Ishikawa (cell line): Measurements from ENCODE around the gene ZP1.

Experiments used
- CEBPB ChIP-seq: IDR thresholded peaks from 2 replicates; pipeline ENCODE4 v1.6.1; 2012
- CREB1 ChIP-seq: IDR thresholded peaks from 2 replicates; pipeline ENCODE4 v1.6.1; 2012; ENCODE audit warnings: low read depth
- EGR1 ChIP-seq: IDR thresholded peaks from 2 replicates; pipeline ENCODE4 v1.6.1; 2012
- EP300 ChIP-seq: IDR thresholded peaks from 2 replicates; pipeline ENCODE4 v1.6.1; 2012; ENCODE audit warnings: borderline replicate concordance
- FOXM1 ChIP-seq: IDR thresholded peaks from 2 replicates; pipeline ENCODE4 v1.6.1; 2012; ENCODE audit warnings: low read depth, borderline replicate concordance
- MAX ChIP-seq: IDR thresholded peaks from 2 replicates; pipeline ENCODE4 v1.6.1; 2012
- NFIC ChIP-seq: IDR thresholded peaks from 2 replicates; pipeline ENCODE4 v1.6.1; 2012
- RAD21 ChIP-seq: IDR thresholded peaks from 2 replicates; pipeline ENCODE4 v1.6.1; 2012; ENCODE audit warnings: low read depth
- TAF1 ChIP-seq: IDR thresholded peaks from 2 replicates; pipeline ENCODE4 v1.6.1; 2012; ENCODE audit warnings: low read depth, mild to moderate bottlenecking
- TCF12 ChIP-seq: IDR thresholded peaks from 2 replicates; pipeline ENCODE4 v1.6.1; 2012; ENCODE audit warnings: low read depth
- TEAD4 ChIP-seq: IDR thresholded peaks from 2 replicates; pipeline ENCODE4 v1.6.1; 2012
- YY1 ChIP-seq: IDR thresholded peaks from 2 replicates; pipeline ENCODE4 v1.6.1; 2012; ENCODE audit warnings: low read depth
- ZBTB7A ChIP-seq: IDR thresholded peaks from 2 replicates; pipeline ENCODE4 v1.6.1; 2012; ENCODE audit warnings: low read depth
- TF ChIP-seq, protein P1 (sequence below): IDR thresholded peaks from 2 replicates; pipeline ENCODE4 v1.6.1; 2012; ENCODE audit warnings: low read depth, mild to moderate bottlenecking
- TF ChIP-seq, protein P2 (sequence below): IDR thresholded peaks from 2 replicates; pipeline ENCODE4 v1.6.1; 2012

Gene ZP1

GRCh38 chr11:60914633-60915247 lies 47.4 kb downstream of the ZP1 start:
- TF ChIP-seq TAF1 (no peak), RAD21 (no peak), FOXM1 (no peak), YY1 (no peak), TCF12 (no peak)

GRCh38 chr11:60915248-60915914 lies 48.0 kb downstream of the ZP1 start:
- TF ChIP-seq, protein P1, sequence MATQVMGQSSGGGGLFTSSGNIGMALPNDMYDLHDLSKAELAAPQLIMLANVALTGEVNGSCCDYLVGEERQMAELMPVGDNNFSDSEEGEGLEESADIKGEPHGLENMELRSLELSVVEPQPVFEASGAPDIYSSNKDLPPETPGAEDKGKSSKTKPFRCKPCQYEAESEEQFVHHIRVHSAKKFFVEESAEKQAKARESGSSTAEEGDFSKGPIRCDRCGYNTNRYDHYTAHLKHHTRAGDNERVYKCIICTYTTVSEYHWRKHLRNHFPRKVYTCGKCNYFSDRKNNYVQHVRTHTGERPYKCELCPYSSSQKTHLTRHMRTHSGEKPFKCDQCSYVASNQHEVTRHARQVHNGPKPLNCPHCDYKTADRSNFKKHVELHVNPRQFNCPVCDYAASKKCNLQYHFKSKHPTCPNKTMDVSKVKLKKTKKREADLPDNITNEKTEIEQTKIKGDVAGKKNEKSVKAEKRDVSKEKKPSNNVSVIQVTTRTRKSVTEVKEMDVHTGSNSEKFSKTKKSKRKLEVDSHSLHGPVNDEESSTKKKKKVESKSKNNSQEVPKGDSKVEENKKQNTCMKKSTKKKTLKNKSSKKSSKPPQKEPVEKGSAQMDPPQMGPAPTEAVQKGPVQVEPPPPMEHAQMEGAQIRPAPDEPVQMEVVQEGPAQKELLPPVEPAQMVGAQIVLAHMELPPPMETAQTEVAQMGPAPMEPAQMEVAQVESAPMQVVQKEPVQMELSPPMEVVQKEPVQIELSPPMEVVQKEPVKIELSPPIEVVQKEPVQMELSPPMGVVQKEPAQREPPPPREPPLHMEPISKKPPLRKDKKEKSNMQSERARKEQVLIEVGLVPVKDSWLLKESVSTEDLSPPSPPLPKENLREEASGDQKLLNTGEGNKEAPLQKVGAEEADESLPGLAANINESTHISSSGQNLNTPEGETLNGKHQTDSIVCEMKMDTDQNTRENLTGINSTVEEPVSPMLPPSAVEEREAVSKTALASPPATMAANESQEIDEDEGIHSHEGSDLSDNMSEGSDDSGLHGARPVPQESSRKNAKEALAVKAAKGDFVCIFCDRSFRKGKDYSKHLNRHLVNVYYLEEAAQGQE = no peak
- TF ChIP-seq TAF1 (no peak), FOXM1 (no peak), NFIC (no peak), MAX (no peak), EGR1 (no peak), RAD21 (no peak), TEAD4 (no peak), YY1 (no peak), CEBPB (no peak), CREB1 (no peak), TCF12 (no peak), ZBTB7A (no peak), EP300 (no peak)
- TF ChIP-seq, protein P2, sequence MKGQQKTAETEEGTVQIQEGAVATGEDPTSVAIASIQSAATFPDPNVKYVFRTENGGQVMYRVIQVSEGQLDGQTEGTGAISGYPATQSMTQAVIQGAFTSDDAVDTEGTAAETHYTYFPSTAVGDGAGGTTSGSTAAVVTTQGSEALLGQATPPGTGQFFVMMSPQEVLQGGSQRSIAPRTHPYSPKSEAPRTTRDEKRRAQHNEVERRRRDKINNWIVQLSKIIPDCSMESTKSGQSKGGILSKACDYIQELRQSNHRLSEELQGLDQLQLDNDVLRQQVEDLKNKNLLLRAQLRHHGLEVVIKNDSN = no peak

- TF ChIP-seq ZBTB7A (no peak), RAD21 (no peak), MAX (no peak), CEBPB (no peak), TAF1 (no peak), TCF12 (no peak), TEAD4 (no peak), FOXM1 (no peak), EP300 (no peak), EGR1 (no peak), CREB1 (no peak), NFIC (no peak), YY1 (no peak)
- TF ChIP-seq, protein P2 = no peak
- TF ChIP-seq, protein P1 = no peak
These were observed 49.4 kb downstream of the ZP1 start for GRCh38 chr11:60916669-60917206.

- TF ChIP-seq CEBPB = no peak
- TF ChIP-seq TCF12 = no peak
- TF ChIP-seq TAF1 = no peak
- TF ChIP-seq EP300 = no peak
- TF ChIP-seq FOXM1 = no peak
- no peak for TF ChIP-seq MAX
- TF ChIP-seq, protein P2 = no peak
- no peak for TF ChIP-seq TEAD4
- TF ChIP-seq RAD21 = no peak
- no peak for TF ChIP-seq NFIC
- no peak for TF ChIP-seq EGR1
- TF ChIP-seq CREB1 = no peak
- no peak for TF ChIP-seq YY1
- TF ChIP-seq, protein P1 = no peak
- TF ChIP-seq ZBTB7A = no peak
These were observed 49.9 kb downstream of the ZP1 start for GRCh38 chr11:60917267-60917666.
